GM23248 (cell line): ENCODE data around the gene PTPRN2.

ENCODE experiments used
- EZH2 ChIP-seq: fragments of 200-600 bp; sonication (generic); IDR thresholded peaks from 2 replicates; pipeline ENCODE4 v1.6.1; 2018; ENCODE audit warnings: antibody characterized with exemption, mild to moderate bottlenecking; ENCODE audit not compliant: insufficient read depth, poor library complexity, severe bottlenecking
- EZH2phosphoT487 ChIP-seq: fragments of 200-600 bp; sonication (generic); IDR thresholded peaks from 2 replicates; pipeline ENCODE4 v1.6.1; 2018; ENCODE audit warnings: antibody characterized with exemption, moderate library complexity, mild to moderate bottlenecking, low read depth; ENCODE audit not compliant: insufficient read depth

DNA sequence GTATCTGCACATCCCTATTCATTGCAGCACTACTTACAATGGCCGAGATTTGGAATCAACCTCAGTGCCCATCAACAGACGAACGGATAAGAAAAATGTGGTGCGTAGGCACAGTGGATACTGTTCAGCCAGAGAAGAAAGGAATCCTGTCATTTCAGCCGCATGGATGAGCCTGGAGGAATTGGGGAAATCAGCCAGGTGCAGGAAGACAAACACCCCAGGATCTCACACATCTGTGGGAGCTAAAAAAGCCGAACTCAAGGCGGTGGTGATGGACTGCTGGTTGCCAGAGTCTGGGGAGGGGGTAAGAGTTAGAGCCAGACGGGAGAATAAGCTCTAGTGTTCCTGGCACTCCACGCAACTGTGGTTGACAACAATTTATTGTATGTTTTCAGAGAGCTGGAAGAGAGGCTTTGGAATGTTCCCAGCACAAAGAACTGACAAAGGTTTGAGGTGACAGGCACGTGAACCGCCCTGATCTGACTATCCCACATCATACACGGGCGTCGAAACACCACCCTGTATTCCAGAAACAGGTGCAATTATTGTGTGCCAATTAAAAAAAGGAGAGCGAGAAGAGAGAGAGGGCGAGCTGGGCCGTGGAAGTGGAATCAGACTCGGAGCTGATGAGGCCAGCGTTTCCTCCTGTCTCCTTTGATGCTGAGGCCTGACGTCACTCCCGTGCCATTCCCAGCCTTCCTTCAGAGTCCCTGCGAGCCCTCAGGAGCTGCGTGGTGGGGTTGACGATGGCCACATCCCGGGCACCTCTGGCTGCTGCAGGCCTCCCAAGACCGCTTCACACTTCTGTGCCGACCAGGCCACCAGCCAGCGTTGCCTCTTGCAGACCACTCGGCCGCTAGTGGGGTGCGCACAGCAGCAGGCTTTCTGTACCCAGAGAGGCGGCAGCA, 1061.4 kb downstream of the PTPRN2 start:
- TF ChIP-seq EZH2phosphoT487 (no peak), EZH2 (no peak)
